ENCODE data around the gene VSTM4.

VSTM4 gene

GRCh38 chr10:49106451-49106850 is 8.9 kb downstream of the VSTM4 start:
- no peak for DNase-seq (ENCODE audit: low spot score in 2 of 2)
- no peaks in the 10 kb centered on the region for H3K27me3 ChIP-seq (ENCODE audit: low read depth)
- H3K36me3 ChIP-seq (replicated peaks), result no peaks in the 10 kb centered on the region
- in situ Hi-C loops (cut with MboI; ENCODE audit: low sequenced_read_pairs), result no loop called here
- no peaks in the 10 kb centered on the region for H3K4me1 ChIP-seq
- no peak overlapping the region for H3K4me3 ChIP-seq
- no peaks in the 10 kb centered on the region for H3K9me3 ChIP-seq

GRCh38 chr10:49105076-49105475 is 10.2 kb downstream of the VSTM4 start:
- Histone ChIP-seq H3K27me3 (ENCODE audit: low read depth) (no peaks in the 10 kb centered on the region), H3K4me3 (no peak overlapping the region), H3K9me3 (no peaks in the 10 kb centered on the region), H3K36me3 (replicated peaks) (no peaks in the 10 kb centered on the region), H3K4me1 (no peaks in the 10 kb centered on the region)
- DNase-seq (ENCODE audit: low spot score in 2 of 2), result no peak
- in situ Hi-C loops (cut with MboI; ENCODE audit: low sequenced_read_pairs), result no loop called here

- Histone ChIP-seq H3K4me3 (no peak overlapping the region), H3K27me3 (ENCODE audit: low read depth) (no peaks in the 10 kb centered on the region), H3K9me3 (no peaks in the 10 kb centered on the region), H3K36me3 (replicated peaks) (no peaks in the 10 kb centered on the region), H3K4me1 (no peaks in the 10 kb centered on the region)
- no peak for DNase-seq (ENCODE audit: low spot score in 2 of 2)
- in situ Hi-C loops (cut with MboI; ENCODE audit: low sequenced_read_pairs), result no loop called here
Observed at GRCh38 chr10:49104323-49104722, 11.0 kb downstream of the VSTM4 start.

- H3K36me3 ChIP-seq (replicated peaks), result no peaks in the 10 kb centered on the region
- in situ Hi-C loops (cut with MboI; ENCODE audit: low sequenced_read_pairs), result no loop called here
- H3K27me3 ChIP-seq (ENCODE audit: low read depth), result no peaks in the 10 kb centered on the region
- no peak for DNase-seq (ENCODE audit: low spot score in 2 of 2)
- H3K4me1 ChIP-seq, result no peaks in the 10 kb centered on the region
- no peak overlapping the region for H3K4me3 ChIP-seq
- no peaks in the 10 kb centered on the region for H3K9me3 ChIP-seq
Observed at GRCh38 chr10:49103761-49104160, 11.6 kb downstream of the VSTM4 start.

- H3K9me3 ChIP-seq, result no peaks in the 10 kb centered on the region
- H3K4me3 ChIP-seq, result no peak overlapping the region
- H3K36me3 ChIP-seq (replicated peaks), result no peaks in the 10 kb centered on the region
- no peaks in the 10 kb centered on the region for H3K27me3 ChIP-seq (ENCODE audit: low read depth)
- no peak for DNase-seq (ENCODE audit: low spot score in 2 of 2)
- in situ Hi-C loops (cut with MboI; ENCODE audit: low sequenced_read_pairs), result no loop called here
- H3K4me1 ChIP-seq, result no peaks in the 10 kb centered on the region
Observed at GRCh38 chr10:49099046-49099445, 16.3 kb downstream of the VSTM4 start.

- Histone ChIP-seq H3K9me3 (no peaks in the 10 kb centered on the region), H3K4me3 (no peak overlapping the region), H3K4me1 (no peaks in the 10 kb centered on the region), H3K36me3 (replicated peaks) (no peaks in the 10 kb centered on the region), H3K27me3 (ENCODE audit: low read depth) (no peaks in the 10 kb centered on the region)
- DNase-seq (ENCODE audit: low spot score in 2 of 2), result no peak
- in situ Hi-C loops (cut with MboI; ENCODE audit: low sequenced_read_pairs), result no loop called here
Observed at GRCh38 chr10:49096890-49097445, 18.4 kb downstream of the VSTM4 start.

- Histone ChIP-seq H3K27me3 (ENCODE audit: low read depth) (no peaks in the 10 kb centered on the region), H3K9me3 (no peaks in the 10 kb centered on the region), H3K36me3 (replicated peaks) (no peaks in the 10 kb centered on the region), H3K4me3 (no peak overlapping the region), H3K4me1 (no peaks in the 10 kb centered on the region)
- in situ Hi-C loops (cut with MboI; ENCODE audit: low sequenced_read_pairs), result no loop called here
- no peak for DNase-seq (ENCODE audit: low spot score in 2 of 2)
Observed at GRCh38 chr10:49094646-49095045, 20.7 kb downstream of the VSTM4 start.

- no peaks in the 10 kb centered on the region for H3K36me3 ChIP-seq (replicated peaks)
- H3K4me3 ChIP-seq, result no peak overlapping the region
- in situ Hi-C loops (cut with MboI; ENCODE audit: low sequenced_read_pairs), result no loop called here
- no peaks in the 10 kb centered on the region for H3K9me3 ChIP-seq
- no peak for DNase-seq (ENCODE audit: low spot score in 2 of 2)
- no peaks in the 10 kb centered on the region for H3K27me3 ChIP-seq (ENCODE audit: low read depth)
- no peaks in the 10 kb centered on the region for H3K4me1 ChIP-seq
Observed at GRCh38 chr10:49093922-49094321, 21.4 kb downstream of the VSTM4 start.

GRCh38 chr10:49092477-49092876 is 22.8 kb downstream of the VSTM4 start:
- H3K36me3 ChIP-seq (replicated peaks), result no peaks in the 10 kb centered on the region
- no peaks in the 10 kb centered on the region for H3K27me3 ChIP-seq (ENCODE audit: low read depth)
- in situ Hi-C loops (cut with MboI; ENCODE audit: low sequenced_read_pairs), result no loop called here

GRCh38 chr10:49091450-49092210 is 23.7 kb downstream of the VSTM4 start:
- in situ Hi-C loops (cut with MboI; ENCODE audit: low sequenced_read_pairs), result no loop called here
- H3K9me3 ChIP-seq, result no peaks in the 10 kb centered on the region
- H3K4me1 ChIP-seq, result no peaks in the 10 kb centered on the region
- DNase-seq (ENCODE audit: low spot score in 2 of 2), result no peak
- no peaks in the 10 kb centered on the region for H3K27me3 ChIP-seq (ENCODE audit: low read depth)
- H3K36me3 ChIP-seq (replicated peaks), result no peaks in the 10 kb centered on the region
- H3K4me3 ChIP-seq, result no peak overlapping the region

More at GRCh38 chr10:49092477-49092876, 22.8 kb downstream of the VSTM4 start:
- DNase-seq (ENCODE audit: low spot score in 2 of 2), result no peak
- Histone ChIP-seq H3K4me3 (no peak overlapping the region), H3K9me3 (no peaks in the 10 kb centered on the region), H3K4me1 (no peaks in the 10 kb centered on the region)

- Histone ChIP-seq H3K27me3 (ENCODE audit: low read depth) (no peaks in the 10 kb centered on the region), H3K4me3 (no peak overlapping the region), H3K9me3 (no peaks in the 10 kb centered on the region), H3K4me1 (no peaks in the 10 kb centered on the region), H3K36me3 (replicated peaks) (no peaks in the 10 kb centered on the region)
- no peak for DNase-seq (ENCODE audit: low spot score in 2 of 2)
- in situ Hi-C loops (cut with MboI; ENCODE audit: low sequenced_read_pairs), result no loop called here
Observed at GRCh38 chr10:49090696-49091380, 24.5 kb downstream of the VSTM4 start.

- Histone ChIP-seq H3K27me3 (ENCODE audit: low read depth) (no peaks in the 10 kb centered on the region), H3K36me3 (replicated peaks) (no peaks in the 10 kb centered on the region)
- in situ Hi-C loops (cut with MboI; ENCODE audit: low sequenced_read_pairs), result no loop called here
Observed at GRCh38 chr10:49090189-49090575, 25.1 kb downstream of the VSTM4 start.

GRCh38 chr10:49089557-49090188 is 25.6 kb downstream of the VSTM4 start:
- no peak for DNase-seq (ENCODE audit: low spot score in 2 of 2)
- Histone ChIP-seq H3K36me3 (replicated peaks) (no peaks in the 10 kb centered on the region), H3K27me3 (ENCODE audit: low read depth) (no peaks in the 10 kb centered on the region), H3K4me3 (no peak overlapping the region), H3K9me3 (no peaks in the 10 kb centered on the region; the same call in 1 of the 2 replicates), H3K4me1 (no peaks in the 10 kb centered on the region)
- in situ Hi-C loops (cut with MboI; ENCODE audit: low sequenced_read_pairs), result no loop called here

More at GRCh38 chr10:49090189-49090575, 25.1 kb downstream of the VSTM4 start:
- no peaks in the 10 kb centered on the region for H3K4me1 ChIP-seq
- no peaks in the 10 kb centered on the region; the same call in 1 of the 2 replicates for H3K9me3 ChIP-seq
- DNase-seq (ENCODE audit: low spot score in 2 of 2), result no peak
- no peak overlapping the region for H3K4me3 ChIP-seq

GRCh38 chr10:49089152-49089551 is 26.2 kb downstream of the VSTM4 start:
- no peaks in the 10 kb centered on the region for H3K27me3 ChIP-seq (ENCODE audit: low read depth)
- H3K36me3 ChIP-seq (replicated peaks), result no peaks in the 10 kb centered on the region
- in situ Hi-C loops (cut with MboI; ENCODE audit: low sequenced_read_pairs), result no loop called here
- no peak overlapping the region for H3K4me3 ChIP-seq
- no peaks in the 10 kb centered on the region; the same call in 1 of the 2 replicates for H3K9me3 ChIP-seq
- DNase-seq (ENCODE audit: low spot score in 2 of 2), result no peak
- H3K4me1 ChIP-seq, result no peaks in the 10 kb centered on the region
